Mesenteric fat pad (tissue), 1 donor: ENCODE measurements around the gene AARS1. TPM values are rescaled to one million over a fixed set of nuclear protein-coding genes. Genes with fewer than 3 reads are reported as not detected.
"Not testable (repeated sequence)": the region's sequence is repeated elsewhere in the genome, so short reads cannot be mapped to it uniquely, and the experiment has no call there.

Experiments
- DNase-seq: peaks from one replicate; pipeline ENCODE4 v3.0.0-alpha.2; 2020; ENCODE audit warnings: low spot score
- total RNA-seq: library from RNA; stranded (reverse); fragmentation: NEBNext Ultra II Directional; extraction: Animal tissue kit (Norgen Biotek cat#: 25700); gene quantifications from one replicate; pipeline ENCODE4 v1.2.1, GENCODE V29; 2021
- donor health status: DM: yes; HTN: yes; CAD: no.

Gene AARS1
- total RNA-seq, 1 donor from 2014 or later = 100 TPM

GRCh38 chr16:70226024-70226423, 63.3 kb downstream of the AARS1 start:
- DNase-seq = not testable (repeated sequence)

DNA sequence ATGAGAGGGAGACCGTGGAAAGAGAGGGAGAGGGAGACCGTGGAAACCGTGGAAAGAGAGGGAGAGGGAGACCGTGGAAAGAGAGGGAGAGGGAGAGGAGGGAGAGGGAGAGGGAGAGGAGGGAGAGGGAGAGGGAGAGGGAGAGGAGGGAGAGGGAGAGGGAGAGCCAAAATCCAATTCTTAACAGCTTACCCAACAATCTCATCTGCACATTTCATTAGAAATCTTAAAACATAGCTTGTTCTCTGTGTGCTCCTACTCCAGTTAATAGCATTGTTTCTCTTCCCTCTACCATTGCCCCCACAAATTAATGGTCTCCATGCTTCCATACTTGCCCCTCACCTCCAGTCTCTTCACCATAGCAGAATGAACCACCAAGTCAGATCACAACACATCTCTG, 63.9 kb downstream of the AARS1 start:
- not testable (repeated sequence) for DNase-seq

- DNase-seq = not testable (repeated sequence)
Measured at GRCh38 chr16:70224645-70225044, 64.7 kb downstream of the AARS1 start.

DNA sequence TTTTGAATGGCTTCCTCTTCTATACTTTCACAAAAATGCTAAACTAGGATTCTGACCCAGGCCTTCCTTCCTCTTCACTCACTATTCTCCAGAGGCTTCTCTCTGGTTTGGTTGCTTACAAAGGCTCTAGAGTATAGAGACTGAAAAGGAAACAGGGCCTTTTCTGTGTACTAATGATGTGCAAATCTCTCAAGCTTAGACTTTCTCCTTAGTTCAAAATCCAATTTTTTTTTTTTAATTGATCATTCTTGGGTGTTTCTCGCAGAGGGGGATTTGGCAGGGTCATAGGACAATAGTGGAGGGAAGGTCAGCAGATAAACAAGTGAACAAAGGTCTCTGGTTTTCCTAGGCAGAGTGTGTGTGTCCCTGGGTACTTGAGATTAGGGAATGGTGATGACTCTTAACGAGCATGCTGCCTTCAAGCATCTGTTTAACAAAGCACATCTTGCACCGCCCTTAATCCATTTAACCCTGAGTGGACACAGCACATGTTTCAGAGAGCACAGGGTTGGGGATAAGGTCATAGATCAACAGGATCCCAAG, 65.3 kb downstream of the AARS1 start:
- DNase-seq = not testable (repeated sequence)

DNA sequence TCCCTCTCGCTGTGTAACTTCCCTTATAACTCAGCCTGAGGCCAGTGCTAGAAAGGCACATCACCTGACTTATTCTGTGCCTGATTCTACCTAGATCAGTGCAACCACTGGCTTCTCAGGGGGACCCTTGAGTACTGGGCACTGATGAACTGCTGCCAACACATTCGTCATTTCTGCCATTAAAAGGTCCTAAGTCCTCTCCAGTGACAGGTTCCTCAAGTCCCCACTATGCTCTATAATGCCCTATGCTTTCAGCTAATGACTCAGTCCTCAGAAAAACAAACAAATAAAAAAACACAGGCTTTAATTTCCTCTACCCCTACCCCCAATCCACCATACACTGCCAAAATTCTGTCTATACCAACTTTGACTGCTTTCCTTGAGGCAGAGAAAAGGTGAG, 66.1 kb downstream of the AARS1 start:
- DNase-seq = not testable (repeated sequence)

DNA sequence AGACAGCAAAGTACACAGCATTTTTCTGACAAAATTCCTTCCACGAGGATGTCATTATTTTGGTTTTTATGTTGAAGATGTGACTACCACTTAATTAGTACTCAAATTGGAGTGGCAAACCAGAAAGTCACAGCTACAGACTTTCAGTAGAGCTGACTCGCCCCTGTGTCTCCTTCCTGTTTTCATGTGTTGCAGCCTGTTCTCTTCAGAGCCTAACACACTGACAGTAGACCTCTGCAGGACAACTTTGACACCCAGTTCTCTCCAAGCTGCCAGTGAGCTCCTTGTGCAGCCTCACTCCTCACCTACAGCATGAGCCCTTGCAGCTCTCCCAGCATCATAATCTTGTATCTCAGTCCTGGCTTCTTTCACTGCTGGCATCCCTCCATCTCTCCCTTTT, 66.7 kb downstream of the AARS1 start:
- not testable (repeated sequence) for DNase-seq

DNA sequence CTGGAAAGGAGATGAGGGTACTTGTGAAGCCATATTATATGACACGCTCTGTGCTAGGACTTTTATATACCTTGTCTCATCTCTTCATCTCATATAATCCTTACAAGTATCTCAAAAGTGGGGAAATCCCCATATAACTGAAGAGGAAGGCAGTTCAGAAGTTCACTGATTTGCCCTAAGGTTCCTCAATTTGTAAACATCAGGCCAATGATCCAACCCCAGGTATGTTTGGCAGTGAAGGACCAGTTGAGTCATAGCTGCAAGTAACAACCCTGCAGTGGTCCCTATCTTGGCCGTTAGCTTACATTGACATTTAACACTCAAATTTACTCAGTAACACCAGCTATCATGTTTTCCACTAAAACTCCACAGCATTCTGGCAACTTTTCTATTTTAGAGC, 70.7 kb downstream of the AARS1 start:
- not testable (repeated sequence) for DNase-seq

DNA sequence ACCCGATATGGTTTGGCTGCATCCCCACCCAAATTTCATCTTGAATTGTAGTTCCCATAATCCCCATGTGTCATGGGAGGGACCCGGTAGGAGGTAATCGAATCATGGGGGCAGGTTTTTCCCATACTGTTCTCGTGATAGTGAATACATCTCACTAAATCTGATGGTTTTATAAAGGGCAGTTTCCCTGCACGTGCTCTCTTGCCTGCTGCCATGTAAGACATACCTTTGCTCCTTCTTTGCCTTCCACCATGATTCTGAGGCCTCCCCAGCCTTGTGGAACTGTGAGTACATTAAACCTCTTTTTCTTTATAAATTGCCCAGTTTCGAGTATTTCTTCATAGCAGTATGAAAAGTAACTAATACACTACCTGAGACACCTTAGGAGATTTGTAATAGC, 82.9 kb downstream of the AARS1 start:
- not testable (repeated sequence) for DNase-seq

DNA sequence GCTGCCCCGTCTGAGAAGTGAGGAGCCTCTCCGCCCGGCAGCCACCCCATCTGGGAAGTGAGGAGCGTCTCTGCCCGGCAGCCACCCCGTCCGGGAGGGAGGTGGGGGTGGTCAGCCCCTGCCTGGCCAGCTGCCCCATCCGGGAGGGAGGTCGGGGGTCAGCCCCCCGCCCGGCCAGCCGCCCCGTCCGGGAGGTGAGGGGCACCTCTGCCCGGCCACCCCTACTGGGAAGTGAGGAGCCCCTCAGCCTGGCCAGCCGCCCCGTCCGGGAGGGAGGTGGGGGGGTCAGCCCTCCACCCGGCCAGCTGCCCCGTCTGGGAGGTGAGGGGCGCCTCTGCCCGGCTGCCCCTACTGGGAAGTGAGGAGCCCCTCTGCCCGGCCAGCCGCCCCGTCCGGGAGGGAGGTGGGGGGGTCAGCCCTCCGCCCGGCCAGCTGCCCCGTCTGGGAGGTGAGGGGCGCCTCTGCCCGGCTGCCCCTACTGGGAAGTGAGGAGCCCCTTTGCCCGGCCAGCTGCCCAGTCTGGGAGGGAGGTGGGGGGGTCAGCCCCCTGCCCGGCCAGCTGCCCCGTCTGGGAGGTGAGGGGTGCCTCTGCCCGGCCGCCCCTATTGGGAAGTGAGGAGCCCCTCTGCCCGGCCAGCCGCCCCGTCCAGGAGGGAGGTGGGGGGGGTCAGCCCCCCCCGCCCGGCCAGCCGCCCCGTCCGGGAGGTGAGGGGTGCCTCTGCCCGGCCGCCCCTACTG, 84.5 kb downstream of the AARS1 start:
- DNase-seq = not testable (repeated sequence)

DNA sequence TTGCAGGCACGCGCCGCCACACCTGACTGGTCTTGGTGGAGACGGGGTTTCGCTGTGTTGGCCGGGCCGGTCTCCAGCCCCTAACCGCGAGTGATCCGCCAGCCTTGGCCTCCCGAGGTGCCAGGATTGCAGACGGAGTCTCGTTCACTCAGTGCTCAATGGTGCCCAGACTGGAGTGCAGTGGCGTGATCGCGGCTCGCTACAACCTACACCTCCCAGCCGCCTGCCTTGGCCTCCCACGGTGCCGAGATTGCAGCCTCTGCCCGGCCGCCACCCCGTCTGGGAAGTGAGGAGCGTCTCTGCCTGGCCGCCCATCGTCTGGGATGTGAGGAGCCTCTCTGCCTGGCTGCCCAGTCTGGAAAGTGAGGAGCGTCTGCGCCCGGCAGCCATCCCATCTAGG, 85.3 kb downstream of the AARS1 start:
- not testable (repeated sequence) for DNase-seq

DNA sequence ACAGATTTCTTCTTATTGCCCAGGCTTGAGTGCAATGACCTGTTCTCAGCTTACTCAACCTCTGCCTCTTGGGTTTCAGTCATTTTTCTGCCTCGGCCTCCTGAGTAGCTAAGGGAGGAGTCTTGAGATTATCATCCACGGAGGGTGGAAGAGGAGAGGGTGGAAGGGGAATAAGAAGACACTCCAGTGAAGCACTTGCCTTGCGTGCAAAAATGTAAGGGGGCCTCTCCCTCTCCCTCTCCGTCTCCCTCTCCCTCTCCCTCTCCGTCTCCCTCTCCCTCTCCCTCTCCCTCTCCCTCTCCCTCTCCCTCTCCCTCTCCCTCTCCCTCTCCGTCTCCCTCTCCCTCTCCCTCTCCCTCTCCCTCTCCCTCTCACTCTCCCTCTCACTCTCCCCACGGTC, 85.8 kb downstream of the AARS1 start:
- DNase-seq = not testable (repeated sequence)

Other genes starting within 250 kb of the AARS1 start
- 33.5 TPM for gene PDPR, start 175.2 kb downstream of the AARS1 start, total RNA-seq
- gene CLEC18C, start 115.7 kb downstream of the AARS1 start, total RNA-seq = not detected
- 25.8 TPM for gene EXOSC6, start 37.6 kb downstream of the AARS1 start, total RNA-seq
- gene DDX19B, start 9.7 kb upstream of the AARS1 start, total RNA-seq = 26.5 TPM
- 37.4 TPM for gene DDX19A, start 57.4 kb upstream of the AARS1 start, total RNA-seq
- gene ST3GAL2, start 149.6 kb upstream of the AARS1 start, total RNA-seq = 25.9 TPM
- gene FCSK, start 165.1 kb upstream of the AARS1 start, total RNA-seq = 11.5 TPM
- 36.9 TPM for gene COG4, start 234.0 kb upstream of the AARS1 start, total RNA-seq
- 205 TPM for gene SF3B3, start 234.3 kb upstream of the AARS1 start, total RNA-seq